ENCODE measurements around the gene CLIP4. TPM values are rescaled to one million over a fixed set of nuclear protein-coding genes. Genes with fewer than 3 reads are reported as not detected.
A peak's percentile ranks its signal among the peaks of the same experiment; 100 is the strongest.

CLIP4 gene
- polyA plus RNA-seq, 5 donors = 6.8 to 16.6 (median 13.3) TPM

DNA sequence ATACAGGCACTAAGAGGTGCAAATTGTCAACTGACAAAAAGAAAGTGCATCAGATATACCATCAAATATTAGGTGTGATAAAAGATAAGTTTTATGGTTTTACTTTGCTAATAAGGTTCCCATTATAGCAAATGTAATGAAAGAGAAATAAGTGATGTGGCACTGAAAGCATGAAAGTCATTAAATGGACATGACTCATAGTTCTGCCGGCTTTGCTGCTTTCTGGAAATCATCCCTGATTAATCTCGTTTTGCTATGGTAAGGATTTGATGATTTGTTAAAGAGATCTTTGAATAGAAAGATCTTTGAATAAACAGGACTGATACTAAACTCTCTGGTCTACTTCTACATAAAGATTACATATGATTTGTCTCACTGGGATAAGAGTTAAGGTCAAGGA is 72.7 kb downstream of the CLIP4 start:
- no peak for DNase-seq

GRCh38 chr2:29189052-29189451 is 73.8 kb downstream of the CLIP4 start:
- no peak for DNase-seq

- no peak for DNase-seq
Measured at GRCh38 chr2:29191817-29192216, 76.6 kb downstream of the CLIP4 start.

- no peak for DNase-seq
Measured at GRCh38 chr2:29192526-29192925, 77.3 kb downstream of the CLIP4 start.

GRCh38 chr2:29193111-29193510 is 77.9 kb downstream of the CLIP4 start:
- DNase-seq = no peak

DNA sequence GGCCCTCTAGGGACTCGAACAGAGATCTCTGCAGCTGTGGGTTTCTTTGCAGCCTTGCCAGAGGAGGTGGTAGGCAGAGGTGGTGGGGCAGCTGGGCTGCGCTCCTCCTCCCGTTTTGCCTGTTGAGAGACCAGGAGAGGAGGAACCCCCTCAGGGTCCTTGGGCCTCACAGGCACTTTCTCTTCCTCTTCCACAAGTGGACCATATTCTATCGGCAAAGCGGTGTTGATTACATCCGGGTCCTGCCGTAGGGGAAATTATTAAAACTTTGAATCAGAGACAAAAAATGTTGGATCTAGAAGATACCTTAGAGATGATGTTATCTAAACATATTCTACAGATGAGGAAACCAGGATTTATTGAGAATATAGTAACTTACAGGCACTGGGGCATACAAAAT is 78.5 kb downstream of the CLIP4 start:
- DNase-seq = no peak

GRCh38 chr2:29195796-29196195 is 80.6 kb downstream of the CLIP4 start:
- DNase-seq = no peak

- DNase-seq = peak; percentile 26 to 39
Measured at GRCh38 chr2:29196792-29197788, 81.9 kb downstream of the CLIP4 start.

- DNase-seq = no peak
Measured at GRCh38 chr2:29201979-29202378, 86.8 kb downstream of the CLIP4 start.

DNA sequence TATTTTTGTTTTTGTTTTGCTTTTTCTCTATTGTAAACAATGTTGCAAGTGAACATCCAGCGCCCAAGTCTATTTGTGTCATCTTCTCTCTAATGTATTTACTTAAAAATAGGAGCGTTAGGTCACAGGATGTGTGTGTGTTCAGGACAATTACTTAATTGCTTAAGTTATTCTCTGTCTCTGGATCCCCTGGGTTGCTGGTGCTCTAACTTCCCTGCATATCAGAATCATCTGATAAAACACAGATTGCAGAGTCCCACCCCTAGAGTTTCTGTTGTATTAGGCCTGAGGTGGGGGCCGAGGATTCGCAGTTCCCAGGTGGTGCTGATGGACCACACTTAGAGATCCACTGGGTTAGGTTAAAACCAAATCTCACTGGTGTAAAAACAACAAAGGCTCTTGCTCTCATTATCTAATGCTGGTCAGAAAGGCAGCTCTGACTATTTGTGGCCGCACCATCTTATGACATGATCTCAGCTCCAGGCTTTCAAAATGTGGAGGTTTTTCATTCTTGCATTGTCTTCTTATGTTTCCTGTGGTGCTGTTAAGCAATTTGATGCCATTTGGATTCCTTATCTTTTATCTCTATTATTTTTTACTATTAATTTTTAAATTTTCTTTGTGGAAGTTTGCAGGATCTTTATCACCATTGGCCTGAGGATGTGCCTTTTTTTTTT is 87.7 kb downstream of the CLIP4 start:
- no peak for DNase-seq

DNA sequence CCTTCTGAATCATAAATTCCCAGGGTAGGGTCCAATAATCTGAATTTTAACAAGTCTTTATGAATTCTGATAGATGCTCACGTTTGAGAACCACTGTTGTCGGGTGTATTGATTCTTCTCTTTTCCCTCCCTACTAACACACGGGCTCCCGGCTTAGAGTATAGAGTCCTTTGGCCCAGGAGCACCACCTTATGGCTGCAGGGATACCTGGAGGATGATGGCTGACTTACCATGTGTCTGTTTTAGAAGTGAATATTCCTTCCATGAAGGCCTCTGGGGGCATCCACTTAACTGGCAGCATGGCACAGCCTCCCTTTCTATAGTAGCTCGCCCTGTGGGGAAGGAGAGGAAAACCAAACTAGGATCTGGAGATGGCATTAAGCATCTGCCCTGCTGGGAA is 91.7 kb downstream of the CLIP4 start:
- DNase-seq = no peak

- no peak for DNase-seq
Measured at GRCh38 chr2:29207352-29208148, 92.3 kb downstream of the CLIP4 start.

DNA sequence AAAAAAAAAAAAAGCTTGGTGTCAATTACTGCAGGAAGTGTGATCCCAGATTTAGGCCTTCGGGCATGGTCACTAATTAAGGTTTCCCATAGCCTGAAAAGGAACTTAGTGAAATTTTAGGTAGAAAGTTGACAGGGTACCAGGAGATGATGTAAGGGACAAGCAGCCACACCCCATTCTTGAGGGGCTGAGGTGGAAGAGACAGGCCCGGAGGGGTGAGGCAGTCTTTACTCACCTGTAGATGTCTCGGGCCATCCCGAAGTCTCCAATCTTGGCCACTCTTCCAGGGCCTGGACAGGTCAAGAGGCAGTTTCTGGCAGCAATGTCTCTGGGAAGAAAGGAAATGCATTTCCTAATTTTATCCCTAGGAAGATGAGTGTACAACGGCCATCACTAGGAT is 94.3 kb downstream of the CLIP4 start:
- DNase-seq = no peak

GRCh38 chr2:29212009-29212408 is 96.8 kb downstream of the CLIP4 start:
- no peak for DNase-seq

DNA sequence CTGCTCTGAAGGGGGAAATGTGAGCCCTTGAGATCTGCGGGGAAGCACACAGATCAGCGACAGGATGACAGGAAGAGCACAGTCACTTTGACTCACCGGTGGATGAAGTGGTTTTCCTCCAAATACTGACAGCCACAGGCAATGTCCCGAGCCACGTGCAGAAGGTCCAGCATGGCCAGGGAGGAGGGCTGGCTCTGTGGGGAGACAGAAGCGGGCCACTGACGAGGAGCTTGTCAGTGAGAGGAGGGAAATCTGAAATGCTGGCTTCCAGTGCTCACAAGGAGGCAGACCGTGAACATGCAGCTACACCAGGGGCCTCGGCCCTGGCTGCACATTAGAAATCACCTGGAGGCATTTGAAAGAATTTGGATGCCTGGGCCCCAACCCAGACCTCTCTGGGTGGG is 98.7 kb downstream of the CLIP4 start:
- no peak for DNase-seq

GRCh38 chr2:29215073-29215472 is 99.9 kb downstream of the CLIP4 start:
- no peak for DNase-seq

DNA sequence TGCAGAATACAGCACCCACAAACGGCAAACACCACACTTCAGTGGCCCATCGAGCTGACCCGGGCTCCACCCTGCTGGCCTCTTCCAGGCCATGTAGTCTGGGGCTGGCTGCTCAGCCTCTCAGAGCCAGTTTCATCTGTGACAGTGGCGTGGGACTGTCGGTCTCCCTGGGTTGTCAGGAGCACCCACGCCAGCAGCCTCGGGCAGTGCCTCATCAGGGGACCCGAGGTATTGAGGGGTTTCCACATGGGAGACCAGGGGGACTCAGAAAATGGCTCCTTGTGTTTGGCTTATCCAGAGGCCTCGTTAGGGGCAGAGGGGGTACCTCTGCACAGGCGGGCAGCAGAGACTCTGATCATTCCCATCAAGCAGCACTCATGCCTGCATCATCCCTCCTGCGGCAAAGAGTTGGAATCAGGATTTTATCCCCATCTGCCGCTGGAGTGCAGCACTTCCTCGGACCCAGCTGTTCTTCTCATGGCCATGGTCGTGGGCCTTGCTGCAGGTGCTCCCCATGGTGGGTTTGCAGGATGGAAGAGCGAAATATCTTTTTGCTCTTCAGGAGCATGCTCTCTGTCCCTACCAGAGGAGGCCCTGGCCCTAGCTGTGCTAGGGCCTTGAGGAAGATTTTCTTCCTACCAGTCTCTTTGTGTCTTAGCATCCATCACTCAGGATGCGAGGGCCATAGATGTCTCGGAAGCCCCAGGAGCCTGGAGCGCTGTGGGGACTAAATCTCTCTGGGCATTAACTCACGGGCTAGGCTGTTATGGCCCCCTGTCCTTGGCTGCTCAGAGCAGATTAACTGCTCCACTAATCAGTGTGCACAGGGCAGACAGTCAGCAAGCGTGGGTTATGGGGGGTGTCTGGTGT is 100.8 kb downstream of the CLIP4 start:
- no peak for DNase-seq

- no peak for DNase-seq
Measured at GRCh38 chr2:29216609-29216909, 101.3 kb downstream of the CLIP4 start.

GRCh38 chr2:29218071-29218470 is 102.9 kb downstream of the CLIP4 start:
- no peak for DNase-seq

- DNase-seq = no peak
Measured at GRCh38 chr2:29218550-29219125, 103.4 kb downstream of the CLIP4 start.

- DNase-seq = no peak
Measured at GRCh38 chr2:29219374-29219773, 104.2 kb downstream of the CLIP4 start.
